Activated naive CD4-positive, alpha-beta T cell treated with anti-CD3 and anti-CD28 coated beads, Interleukin-2, amount 50 U/mL, for 16 hours (primary cell): ENCODE data around the gene TSSK6.

Experiments
- DNase-seq: peaks from one replicate; pipeline ENCODE4 v3.0.0-alpha.2; 2020

TSSK6 gene

GRCh38 chr19:19514881-19515641 lies at the start of gene TSSK6:
TSSK6 (minus strand) TSS chr19:19515548; CDS start chr19:19515427, 121 bp downstream.
- DNase-seq = no peak

GRCh38 chr19:19563348-19563848 lies 48.0 kb upstream of the TSSK6 start:
- DNase-seq = no peak

- DNase-seq = peak; percentile 27
Measured at GRCh38 chr19:19562665-19563347, 47.5 kb upstream of the TSSK6 start.

GRCh38 chr19:19561946-19562664 lies 46.8 kb upstream of the TSSK6 start:
- DNase-seq = no peak

DNA sequence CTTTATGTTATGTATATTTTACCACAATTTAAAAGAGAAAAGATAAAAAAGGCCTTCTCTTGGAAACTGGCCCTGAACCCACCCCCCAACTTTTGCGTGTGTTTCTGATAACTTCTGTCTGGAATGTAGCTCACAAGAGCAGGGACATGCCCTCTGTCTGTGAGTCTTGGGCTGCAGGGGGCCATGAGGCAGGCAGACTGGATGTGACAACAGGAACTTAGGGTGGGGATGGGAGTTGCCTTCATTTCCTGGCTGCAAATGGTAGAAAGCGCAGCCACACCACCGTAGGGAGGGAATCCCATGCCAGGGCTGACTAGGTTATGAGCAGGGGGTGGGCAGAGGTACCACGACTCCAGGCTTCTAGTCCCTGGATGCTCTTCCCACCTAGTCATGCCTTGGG lies 44.6 kb upstream of the TSSK6 start:
- DNase-seq = no peak

GRCh38 chr19:19558636-19559035 lies 43.3 kb upstream of the TSSK6 start:
- no peak for DNase-seq

GRCh38 chr19:19558055-19558454 lies 42.7 kb upstream of the TSSK6 start:
- no peak for DNase-seq

GRCh38 chr19:19554074-19555023 lies 39.0 kb upstream of the TSSK6 start:
- peak; percentile 61 for DNase-seq

GRCh38 chr19:19553670-19554069 lies 38.3 kb upstream of the TSSK6 start:
- no peak for DNase-seq

DNA sequence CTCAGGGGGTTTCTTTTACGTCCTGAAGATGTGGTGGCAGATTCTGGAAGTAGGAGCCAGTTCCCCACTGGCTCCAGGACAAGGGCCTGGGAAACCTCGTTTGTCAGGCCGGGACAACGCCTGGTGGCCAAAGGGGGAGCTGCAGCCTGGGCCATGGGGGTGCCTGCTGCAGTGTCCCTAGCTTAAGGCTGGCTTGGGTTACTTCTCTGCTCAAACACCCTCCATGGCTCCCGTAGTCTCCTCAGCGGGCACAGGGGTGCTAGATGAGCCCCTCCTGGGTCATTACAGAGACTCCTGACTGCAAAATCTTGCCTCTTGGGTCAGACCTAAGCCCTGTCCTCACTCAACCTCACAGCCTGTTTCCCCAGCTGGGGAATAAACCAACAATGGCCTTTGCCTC lies 37.5 kb upstream of the TSSK6 start:
- peak; percentile 31 for DNase-seq

DNA sequence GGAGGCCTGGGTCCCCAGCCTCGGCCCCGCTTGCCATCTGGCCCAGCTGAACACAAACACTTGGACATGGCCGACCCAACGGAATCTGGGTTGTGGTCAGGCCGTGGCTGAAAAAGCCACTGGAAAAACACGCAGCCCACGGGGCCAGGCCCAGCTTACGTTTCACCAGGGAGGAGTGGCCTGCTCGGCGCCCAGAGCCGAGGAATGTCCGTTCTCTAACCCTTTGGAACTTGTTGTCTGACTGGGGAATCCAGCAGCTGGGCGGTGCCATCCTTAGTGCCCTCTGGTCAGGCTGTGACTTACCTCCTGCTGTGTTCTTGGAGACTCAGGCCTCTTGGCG lies 36.5 kb upstream of the TSSK6 start:
- DNase-seq = no peak

DNA sequence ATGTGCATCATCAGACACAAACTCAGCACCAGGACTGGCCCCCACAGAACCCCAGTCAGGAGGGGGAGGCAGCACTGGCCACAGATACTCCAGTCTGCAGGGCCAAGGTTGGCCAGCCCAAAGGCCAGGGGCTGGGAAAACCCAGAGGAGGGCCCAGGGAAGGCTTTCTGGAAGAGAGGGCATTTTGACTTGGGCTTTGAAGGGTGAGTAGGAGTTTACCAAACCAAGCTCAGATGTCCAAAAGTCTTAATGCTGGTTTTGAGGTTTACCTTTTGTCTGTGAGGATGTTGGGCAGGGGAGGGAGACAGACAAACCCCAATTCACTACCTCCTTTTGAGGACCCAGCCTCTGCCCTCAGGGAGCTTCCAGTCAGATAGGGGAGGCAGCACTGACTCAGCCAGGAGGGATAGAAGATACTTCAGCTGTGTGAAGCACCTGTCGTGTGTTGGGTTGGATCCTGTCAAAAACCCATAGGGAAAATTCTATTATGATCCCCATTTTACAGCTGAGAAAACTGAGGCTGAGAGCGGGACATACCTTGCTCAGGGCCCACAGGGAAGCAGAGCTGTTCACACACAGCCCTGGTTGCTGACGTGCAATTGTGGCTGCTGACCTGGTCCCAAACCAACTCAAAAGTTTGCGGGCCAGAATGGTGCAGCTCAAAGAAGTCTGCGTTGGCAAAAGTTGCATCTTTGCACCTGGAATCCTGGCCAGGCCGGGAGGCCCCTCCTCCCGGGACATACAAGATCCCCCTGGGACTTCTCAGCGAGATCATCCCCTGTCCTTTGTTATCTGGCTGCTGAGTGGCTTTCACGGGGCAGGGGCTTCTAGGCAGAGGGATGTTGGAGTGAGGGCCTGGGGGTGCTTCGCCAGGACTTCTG lies 35.9 kb upstream of the TSSK6 start:
- no peak for DNase-seq

- no peak for DNase-seq
Measured at GRCh38 chr19:19550485-19550929, 35.2 kb upstream of the TSSK6 start.

DNA sequence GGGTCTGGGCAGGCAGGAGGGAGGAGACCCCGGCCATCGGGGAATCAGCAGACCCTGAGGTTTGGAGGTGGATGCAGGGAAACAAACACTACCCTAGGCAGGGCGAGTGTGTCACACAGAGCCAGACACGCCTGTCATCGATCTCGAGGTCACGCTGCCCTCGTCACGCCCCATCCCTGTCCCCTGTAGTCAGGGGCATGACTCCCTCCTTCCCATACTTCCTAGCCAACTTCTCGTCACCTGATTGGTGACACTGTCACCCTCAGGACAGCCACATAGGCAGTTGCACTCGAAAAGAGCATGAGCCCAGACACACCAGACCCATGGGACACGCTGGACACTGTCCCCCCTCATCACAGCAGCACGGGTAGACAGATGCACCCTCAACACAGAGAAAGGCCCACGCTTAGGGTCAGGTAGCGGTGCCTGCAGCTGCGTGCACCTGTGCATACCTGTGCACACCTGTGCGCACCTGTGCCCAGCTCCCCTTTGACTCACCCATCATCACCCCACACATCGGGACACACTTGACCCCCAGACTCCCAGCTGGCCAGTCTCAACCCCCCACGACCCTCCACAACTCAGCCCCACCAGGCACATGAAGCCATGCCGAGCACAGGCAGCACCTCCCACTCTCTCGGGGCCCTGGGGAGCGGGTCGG lies 34.6 kb upstream of the TSSK6 start:
- DNase-seq = no peak

GRCh38 chr19:19548915-19549759 lies 33.8 kb upstream of the TSSK6 start:
- no peak for DNase-seq

GRCh38 chr19:19547674-19548336 lies 32.5 kb upstream of the TSSK6 start:
- no peak for DNase-seq

GRCh38 chr19:19546751-19547162 lies 31.4 kb upstream of the TSSK6 start:
- DNase-seq = no peak

DNA sequence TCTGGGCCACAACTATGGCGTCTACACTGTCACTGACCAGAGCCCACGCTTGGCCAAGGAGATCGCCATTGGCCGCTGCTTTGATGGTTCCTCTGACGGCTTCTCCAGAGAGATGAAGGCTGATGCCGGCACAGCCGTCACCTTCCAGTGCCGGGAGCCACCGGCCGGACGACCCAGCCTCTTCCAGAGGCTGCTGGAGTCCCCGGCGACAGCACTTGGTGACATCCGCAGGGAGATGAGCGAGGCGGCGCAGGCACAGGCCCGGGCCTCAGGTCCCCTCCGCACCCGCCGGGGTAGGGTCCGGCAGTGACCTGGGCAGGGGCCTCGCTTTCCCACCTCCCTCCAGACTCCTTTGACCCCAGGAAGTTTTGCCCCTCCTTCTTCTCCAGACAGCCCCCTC lies 30.4 kb upstream of the TSSK6 start:
- no peak for DNase-seq

GRCh38 chr19:19544954-19545591 lies 29.7 kb upstream of the TSSK6 start:
- DNase-seq = no peak
